GM23338 (cell line): Measurements from ENCODE around the gene PGGT1B. TPM values are rescaled to one million over a fixed set of nuclear protein-coding genes. Genes with fewer than 3 reads are reported as not detected.

Experiments
- ATAC-seq: fragments of 200-7000 bp; cut with Tn5 transposase; 3 replicates; pipeline ENCODE4 v1.9.1; 2020
- DNase-seq: peaks from one replicate; pipeline ENCODE4 v3.0.0-alpha.2; 2015; ENCODE audit warnings: low spot score
- H2AFZ ChIP-seq: fragments of 200-600 bp; sonication (generic); 2 replicates; pipeline ENCODE4 v1.8.0; 2016; ENCODE audit warnings: antibody characterized with exemption, mild to moderate bottlenecking, moderate library complexity
- H3F3A ChIP-seq: fragments of 200-600 bp; sonication (generic); replicated peaks from 2 replicates; pipeline ENCODE4 v1.8.0; 2017; ENCODE audit warnings: antibody characterized with exemption, mixed run types, low read depth
- H3K27ac ChIP-seq: fragments of 200-600 bp; sonication (generic); 2 replicates; pipeline ENCODE4 v1.6.1; 2016; ENCODE audit warnings: low read depth
- H3K27me3 ChIP-seq: fragments of 200-600 bp; sonication (generic); 2 replicates; pipeline ENCODE4 v1.8.0; 2016; ENCODE audit warnings: mild to moderate bottlenecking, mixed run types, moderate library complexity; ENCODE audit not compliant: insufficient read depth
- H3K36me3 ChIP-seq: fragments of 200-600 bp; sonication (generic); 2 replicates; pipeline ENCODE4 v1.8.0; 2016; ENCODE audit warnings: mild to moderate bottlenecking; ENCODE audit not compliant: insufficient read depth
- H3K4me1 ChIP-seq: fragments of 200-600 bp; sonication (generic); 2 replicates; pipeline ENCODE4 v1.8.0; 2016; ENCODE audit warnings: mild to moderate bottlenecking, moderate library complexity; ENCODE audit not compliant: insufficient read depth
- H3K4me2 ChIP-seq: fragments of 200-600 bp; sonication (generic); 2 replicates; pipeline ENCODE4 v1.7.1; 2017; ENCODE audit warnings: mixed run types
- H3K4me3 ChIP-seq: fragments of 200-600 bp; sonication (generic); 2 replicates; pipeline ENCODE4 v1.6.1; 2016; ENCODE audit warnings: mixed run types
- H3K79me2 ChIP-seq: fragments of 200-600 bp; sonication (generic); replicated peaks from 2 replicates; pipeline ENCODE4 v1.8.0; 2017; ENCODE audit warnings: mild to moderate bottlenecking; ENCODE audit not compliant: insufficient read depth
- H3K9me2 ChIP-seq: fragments of 200-600 bp; sonication (generic); 2 replicates; pipeline ENCODE4 v1.8.0; 2017; ENCODE audit not compliant: insufficient read depth
- H4K20me1 ChIP-seq: fragments of 200-600 bp; sonication (generic); replicated peaks from 2 replicates; pipeline ENCODE4 v1.8.0; 2017; ENCODE audit warnings: mild to moderate bottlenecking; ENCODE audit not compliant: insufficient read depth
- H3K27ac Mint-ChIP-seq: 2 replicates; pipeline ENCODE4 v1.8.0; 2020; ENCODE audit warnings: inconsistent platforms, mild to moderate bottlenecking, moderate library complexity, mixed read lengths
- H3K27me3 Mint-ChIP-seq: 3 replicates; pipeline ENCODE4 v1.8.0; 2022; ENCODE audit warnings: low read depth, mild to moderate bottlenecking, moderate library complexity, mixed read lengths, inconsistent platforms; ENCODE audit not compliant: insufficient read depth, poor library complexity
- H3K36me3 Mint-ChIP-seq: 3 replicates; pipeline ENCODE4 v1.8.0; 2021; ENCODE audit warnings: low read depth, mild to moderate bottlenecking, inconsistent platforms, moderate library complexity, mixed read lengths
- H3K4me1 Mint-ChIP-seq: 3 replicates; pipeline ENCODE4 v1.8.0; 2020; ENCODE audit warnings: mild to moderate bottlenecking, inconsistent platforms, mixed read lengths
- H3K4me3 Mint-ChIP-seq: 3 replicates; pipeline ENCODE4 v1.8.0; 2021; ENCODE audit warnings: moderate library complexity, mild to moderate bottlenecking, inconsistent platforms, mixed read lengths
- H3K9me3 Mint-ChIP-seq: 3 replicates; pipeline ENCODE4 v1.8.0; 2020; ENCODE audit warnings: moderate library complexity, mild to moderate bottlenecking, inconsistent platforms, mixed read lengths
- CREB1 ChIP-seq: fragments of 250-450 bp; sonication (Bioruptor Pico); IDR thresholded peaks from 2 replicates; pipeline ENCODE4 v1.5.0; 2020; ENCODE audit warnings: low read depth, mild to moderate bottlenecking, moderate library complexity
- EZH2phosphoT487 ChIP-seq: fragments of 200-600 bp; sonication (generic); IDR thresholded peaks from one replicate; pipeline ENCODE4 v1.8.1; 2018; ENCODE audit warnings: antibody characterized with exemption; ENCODE audit not compliant: unreplicated experiment
- JUNB ChIP-seq: IDR thresholded peaks from one replicate; pipeline ENCODE4 v1.6.1; 2016; ENCODE audit warnings: antibody characterized with exemption; ENCODE audit not compliant: unreplicated experiment
- STAT1 ChIP-seq: IDR thresholded peaks from one replicate; pipeline ENCODE4 v1.6.1; 2016; ENCODE audit warnings: antibody characterized with exemption; ENCODE audit not compliant: unreplicated experiment
- ZNF114 ChIP-seq: fragments of 250-450 bp; sonication (Bioruptor Pico); IDR thresholded peaks from 2 replicates; pipeline ENCODE4 v1.5.0; 2020; ENCODE audit warnings: mild to moderate bottlenecking, moderate library complexity
- ZNF331 ChIP-seq: fragments of 250-450 bp; sonication (Bioruptor Pico); IDR thresholded peaks from 2 replicates; pipeline ENCODE4 v1.5.0; 2020; ENCODE audit warnings: low read depth, mild to moderate bottlenecking, moderate library complexity
- polyA plus RNA-seq: library from polyadenylated mRNA; unstranded; fragments of >200 nt; fragmentation: Nextera tagmentation; extraction: Ambion mirVana; gene quantifications from 2 replicates; pipeline ENCODE4 v1.2.1, GENCODE V29; 2016
- total RNA-seq: library from RNA; depleted of rRNA; stranded (reverse); fragments of >200 nt; shearing (Covaris generic); gene quantifications from 2 replicates; pipeline ENCODE4 v1.2.3, GENCODE V29; 2014
- TF ChIP-seq, protein P1 (sequence below): fragments of 250-450 bp; sonication (Bioruptor Pico); IDR thresholded peaks from 2 replicates; pipeline ENCODE4 v1.5.0; 2020; ENCODE audit warnings: mild to moderate bottlenecking, moderate library complexity
- TF ChIP-seq, protein P2 (sequence below): IDR thresholded peaks from one replicate; pipeline ENCODE4 v1.6.1; 2018; ENCODE audit warnings: antibody characterized with exemption; ENCODE audit not compliant: unreplicated experiment
- TF ChIP-seq, protein P3 (sequence below): IDR thresholded peaks from 2 replicates; pipeline ENCODE4 v1.6.1; 2016; ENCODE audit warnings: antibody characterized with exemption

The PGGT1B gene
- total and polyA plus RNA-seq, 2 experiments from 2014 or later, result 8.6 to 12.9 TPM

DNA sequence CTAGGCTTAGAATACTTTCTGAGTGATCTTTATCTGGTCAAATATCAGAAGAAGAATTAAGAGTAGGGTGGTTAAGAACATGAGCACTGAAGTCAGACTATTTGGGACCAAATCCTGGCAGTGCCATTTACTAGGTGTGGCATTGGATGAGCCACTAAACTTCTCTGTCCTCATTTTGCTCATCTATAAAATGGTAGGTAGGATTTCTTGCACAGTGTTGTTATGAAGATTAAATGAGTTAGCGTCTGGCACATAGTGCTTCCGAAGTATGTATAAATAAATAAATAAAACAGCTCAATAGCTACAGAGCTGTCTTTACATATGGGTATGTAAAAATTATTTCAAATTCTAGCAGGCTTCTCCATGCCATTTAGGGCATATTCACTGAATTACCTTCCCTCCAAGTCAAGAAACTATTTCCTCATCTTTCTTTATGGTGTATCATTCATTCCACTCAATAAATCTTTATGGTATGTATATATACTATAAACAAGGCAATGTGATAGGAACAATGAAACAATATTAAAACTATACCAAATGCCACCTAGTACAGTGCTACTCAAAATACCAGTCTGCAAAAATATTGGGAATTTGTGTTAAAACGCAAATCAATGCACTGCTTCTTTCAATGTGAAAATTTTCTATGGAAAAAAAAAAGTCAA, 9.8 kb upstream of the PGGT1B start (continued):
- TF ChIP-seq, protein P1, sequence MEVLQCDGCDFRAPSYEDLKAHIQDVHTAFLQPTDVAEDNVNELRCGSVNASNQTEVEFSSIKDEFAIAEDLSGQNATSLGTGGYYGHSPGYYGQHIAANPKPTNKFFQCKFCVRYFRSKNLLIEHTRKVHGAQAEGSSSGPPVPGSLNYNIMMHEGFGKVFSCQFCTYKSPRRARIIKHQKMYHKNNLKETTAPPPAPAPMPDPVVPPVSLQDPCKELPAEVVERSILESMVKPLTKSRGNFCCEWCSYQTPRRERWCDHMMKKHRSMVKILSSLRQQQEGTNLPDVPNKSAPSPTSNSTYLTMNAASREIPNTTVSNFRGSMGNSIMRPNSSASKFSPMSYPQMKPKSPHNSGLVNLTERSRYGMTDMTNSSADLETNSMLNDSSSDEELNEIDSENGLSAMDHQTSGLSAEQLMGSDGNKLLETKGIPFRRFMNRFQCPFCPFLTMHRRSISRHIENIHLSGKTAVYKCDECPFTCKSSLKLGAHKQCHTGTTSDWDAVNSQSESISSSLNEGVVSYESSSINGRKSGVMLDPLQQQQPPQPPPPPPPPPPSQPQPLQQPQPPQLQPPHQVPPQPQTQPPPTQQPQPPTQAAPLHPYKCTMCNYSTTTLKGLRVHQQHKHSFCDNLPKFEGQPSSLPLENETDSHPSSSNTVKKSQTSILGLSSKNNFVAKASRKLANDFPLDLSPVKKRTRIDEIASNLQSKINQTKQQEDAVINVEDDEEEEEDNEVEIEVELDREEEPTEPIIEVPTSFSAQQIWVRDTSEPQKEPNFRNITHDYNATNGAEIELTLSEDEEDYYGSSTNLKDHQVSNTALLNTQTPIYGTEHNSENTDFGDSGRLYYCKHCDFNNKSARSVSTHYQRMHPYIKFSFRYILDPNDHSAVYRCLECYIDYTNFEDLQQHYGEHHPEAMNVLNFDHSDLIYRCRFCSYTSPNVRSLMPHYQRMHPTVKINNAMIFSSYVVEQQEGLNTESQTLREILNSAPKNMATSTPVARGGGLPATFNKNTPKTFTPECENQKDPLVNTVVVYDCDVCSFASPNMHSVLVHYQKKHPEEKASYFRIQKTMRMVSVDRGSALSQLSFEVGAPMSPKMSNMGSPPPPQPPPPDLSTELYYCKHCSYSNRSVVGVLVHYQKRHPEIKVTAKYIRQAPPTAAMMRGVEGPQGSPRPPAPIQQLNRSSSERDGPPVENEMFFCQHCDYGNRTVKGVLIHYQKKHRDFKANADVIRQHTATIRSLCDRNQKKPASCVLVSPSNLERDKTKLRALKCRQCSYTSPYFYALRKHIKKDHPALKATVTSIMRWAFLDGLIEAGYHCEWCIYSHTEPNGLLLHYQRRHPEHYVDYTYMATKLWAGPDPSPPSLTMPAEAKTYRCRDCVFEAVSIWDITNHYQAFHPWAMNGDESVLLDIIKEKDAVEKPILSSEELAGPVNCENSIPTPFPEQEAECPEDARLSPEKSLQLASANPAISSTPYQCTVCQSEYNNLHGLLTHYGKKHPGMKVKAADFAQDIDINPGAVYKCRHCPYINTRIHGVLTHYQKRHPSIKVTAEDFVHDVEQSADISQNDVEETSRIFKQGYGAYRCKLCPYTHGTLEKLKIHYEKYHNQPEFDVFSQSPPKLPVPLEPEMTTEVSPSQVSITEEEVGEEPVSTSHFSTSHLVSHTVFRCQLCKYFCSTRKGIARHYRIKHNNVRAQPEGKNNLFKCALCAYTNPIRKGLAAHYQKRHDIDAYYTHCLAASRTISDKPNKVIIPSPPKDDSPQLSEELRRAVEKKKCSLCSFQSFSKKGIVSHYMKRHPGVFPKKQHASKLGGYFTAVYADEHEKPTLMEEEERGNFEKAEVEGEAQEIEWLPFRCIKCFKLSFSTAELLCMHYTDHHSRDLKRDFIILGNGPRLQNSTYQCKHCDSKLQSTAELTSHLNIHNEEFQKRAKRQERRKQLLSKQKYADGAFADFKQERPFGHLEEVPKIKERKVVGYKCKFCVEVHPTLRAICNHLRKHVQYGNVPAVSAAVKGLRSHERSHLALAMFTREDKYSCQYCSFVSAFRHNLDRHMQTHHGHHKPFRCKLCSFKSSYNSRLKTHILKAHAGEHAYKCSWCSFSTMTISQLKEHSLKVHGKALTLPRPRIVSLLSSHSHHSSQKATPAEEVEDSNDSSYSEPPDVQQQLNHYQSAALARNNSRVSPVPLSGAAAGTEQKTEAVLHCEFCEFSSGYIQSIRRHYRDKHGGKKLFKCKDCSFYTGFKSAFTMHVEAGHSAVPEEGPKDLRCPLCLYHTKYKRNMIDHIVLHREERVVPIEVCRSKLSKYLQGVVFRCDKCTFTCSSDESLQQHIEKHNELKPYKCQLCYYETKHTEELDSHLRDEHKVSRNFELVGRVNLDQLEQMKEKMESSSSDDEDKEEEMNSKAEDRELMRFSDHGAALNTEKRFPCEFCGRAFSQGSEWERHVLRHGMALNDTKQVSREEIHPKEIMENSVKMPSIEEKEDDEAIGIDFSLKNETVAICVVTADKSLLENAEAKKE (CRISPR knock-in tag), result no peak

DNA sequence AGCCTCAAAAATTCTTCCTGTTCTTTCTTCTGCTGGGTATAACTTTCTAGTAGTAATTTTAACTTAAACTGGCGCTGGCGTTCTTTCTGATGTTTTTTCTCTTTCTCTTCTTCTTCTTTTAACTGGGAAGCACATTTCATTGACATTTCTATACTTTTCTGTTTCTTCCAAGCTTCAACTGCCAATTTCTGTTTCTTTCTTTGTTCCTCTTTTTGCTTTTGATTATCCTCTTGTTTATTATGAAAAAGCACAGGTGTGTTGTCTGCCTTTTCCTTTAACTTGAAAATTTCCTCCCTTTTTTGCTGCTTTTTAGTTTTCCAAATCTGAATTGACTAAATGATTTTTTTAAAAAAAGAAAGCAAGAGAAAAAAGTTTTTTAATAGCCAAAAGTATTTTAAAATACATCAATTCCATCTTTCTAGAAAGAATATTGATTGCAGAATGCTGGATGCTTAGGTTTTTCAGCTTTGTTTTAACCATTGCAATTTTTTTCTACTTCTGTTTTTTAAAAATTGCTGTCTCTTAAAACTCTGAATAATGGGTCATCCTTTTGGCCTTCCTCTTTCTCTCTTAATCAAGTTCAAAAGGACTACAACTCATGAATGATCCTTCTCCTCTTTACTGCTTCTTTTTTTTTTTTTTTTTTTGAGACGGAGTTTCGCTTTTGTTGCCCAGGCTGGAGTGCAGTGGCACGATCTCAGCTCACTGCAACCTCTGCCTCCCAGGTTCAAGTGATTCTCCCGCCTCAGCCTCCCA, 8.8 kb upstream of the PGGT1B start:
- no peaks in the 10 kb centered on the region for H3F3A ChIP-seq
- ATAC-seq, result no peak
- H3K36me3 ChIP-seq, result peaks cover 8% of the 10 kb centered on the region; the same call in 1 of the 2 replicates
- no peak overlapping the region for H3K27ac ChIP-seq
- no peaks in the 10 kb centered on the region for H3K9me2 ChIP-seq
- H3K4me1 ChIP-seq, result no peaks in the 10 kb centered on the region
- H3K27me3 ChIP-seq, result no peaks in the 10 kb centered on the region
- no peak overlapping the region for H3K27ac Mint-ChIP-seq
- H3K4me1 Mint-ChIP-seq, result no peaks in the 10 kb centered on the region
- DNase-seq, result no peak
- H3K36me3 Mint-ChIP-seq, result peaks cover 40% of the 10 kb centered on the region; the same call in 2 of the 3 replicates
- H3K4me3 ChIP-seq, result no peak overlapping the region
- H4K20me1 ChIP-seq, result no peaks in the 10 kb centered on the region
- H3K4me2 ChIP-seq, result no peak overlapping the region
- H3K27me3 Mint-ChIP-seq, result no peaks in the 10 kb centered on the region
- H3K4me3 Mint-ChIP-seq, result no peak overlapping the region
- no peak overlapping the region for H2AFZ ChIP-seq
- H3K79me2 ChIP-seq, result no peaks in the 10 kb centered on the region
- H3K9me3 Mint-ChIP-seq, result no peaks in the 10 kb centered on the region
- TF ChIP-seq ZNF331 (CRISPR knock-in tag), result no peak
- TF ChIP-seq, protein P2, sequence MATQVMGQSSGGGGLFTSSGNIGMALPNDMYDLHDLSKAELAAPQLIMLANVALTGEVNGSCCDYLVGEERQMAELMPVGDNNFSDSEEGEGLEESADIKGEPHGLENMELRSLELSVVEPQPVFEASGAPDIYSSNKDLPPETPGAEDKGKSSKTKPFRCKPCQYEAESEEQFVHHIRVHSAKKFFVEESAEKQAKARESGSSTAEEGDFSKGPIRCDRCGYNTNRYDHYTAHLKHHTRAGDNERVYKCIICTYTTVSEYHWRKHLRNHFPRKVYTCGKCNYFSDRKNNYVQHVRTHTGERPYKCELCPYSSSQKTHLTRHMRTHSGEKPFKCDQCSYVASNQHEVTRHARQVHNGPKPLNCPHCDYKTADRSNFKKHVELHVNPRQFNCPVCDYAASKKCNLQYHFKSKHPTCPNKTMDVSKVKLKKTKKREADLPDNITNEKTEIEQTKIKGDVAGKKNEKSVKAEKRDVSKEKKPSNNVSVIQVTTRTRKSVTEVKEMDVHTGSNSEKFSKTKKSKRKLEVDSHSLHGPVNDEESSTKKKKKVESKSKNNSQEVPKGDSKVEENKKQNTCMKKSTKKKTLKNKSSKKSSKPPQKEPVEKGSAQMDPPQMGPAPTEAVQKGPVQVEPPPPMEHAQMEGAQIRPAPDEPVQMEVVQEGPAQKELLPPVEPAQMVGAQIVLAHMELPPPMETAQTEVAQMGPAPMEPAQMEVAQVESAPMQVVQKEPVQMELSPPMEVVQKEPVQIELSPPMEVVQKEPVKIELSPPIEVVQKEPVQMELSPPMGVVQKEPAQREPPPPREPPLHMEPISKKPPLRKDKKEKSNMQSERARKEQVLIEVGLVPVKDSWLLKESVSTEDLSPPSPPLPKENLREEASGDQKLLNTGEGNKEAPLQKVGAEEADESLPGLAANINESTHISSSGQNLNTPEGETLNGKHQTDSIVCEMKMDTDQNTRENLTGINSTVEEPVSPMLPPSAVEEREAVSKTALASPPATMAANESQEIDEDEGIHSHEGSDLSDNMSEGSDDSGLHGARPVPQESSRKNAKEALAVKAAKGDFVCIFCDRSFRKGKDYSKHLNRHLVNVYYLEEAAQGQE, result no peak
- TF ChIP-seq CREB1 (CRISPR knock-in tag), result no peak
- no peak for TF ChIP-seq STAT1
- no peak for TF ChIP-seq JUNB
- TF ChIP-seq, protein P3, sequence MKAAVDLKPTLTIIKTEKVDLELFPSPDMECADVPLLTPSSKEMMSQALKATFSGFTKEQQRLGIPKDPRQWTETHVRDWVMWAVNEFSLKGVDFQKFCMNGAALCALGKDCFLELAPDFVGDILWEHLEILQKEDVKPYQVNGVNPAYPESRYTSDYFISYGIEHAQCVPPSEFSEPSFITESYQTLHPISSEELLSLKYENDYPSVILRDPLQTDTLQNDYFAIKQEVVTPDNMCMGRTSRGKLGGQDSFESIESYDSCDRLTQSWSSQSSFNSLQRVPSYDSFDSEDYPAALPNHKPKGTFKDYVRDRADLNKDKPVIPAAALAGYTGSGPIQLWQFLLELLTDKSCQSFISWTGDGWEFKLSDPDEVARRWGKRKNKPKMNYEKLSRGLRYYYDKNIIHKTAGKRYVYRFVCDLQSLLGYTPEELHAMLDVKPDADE, result no peak
- TF ChIP-seq EZH2phosphoT487, result no peak
- TF ChIP-seq ZNF114 (CRISPR knock-in tag), result no peak
